ENCODE results near the gene ACADL.

Gene ACADL

DNA sequence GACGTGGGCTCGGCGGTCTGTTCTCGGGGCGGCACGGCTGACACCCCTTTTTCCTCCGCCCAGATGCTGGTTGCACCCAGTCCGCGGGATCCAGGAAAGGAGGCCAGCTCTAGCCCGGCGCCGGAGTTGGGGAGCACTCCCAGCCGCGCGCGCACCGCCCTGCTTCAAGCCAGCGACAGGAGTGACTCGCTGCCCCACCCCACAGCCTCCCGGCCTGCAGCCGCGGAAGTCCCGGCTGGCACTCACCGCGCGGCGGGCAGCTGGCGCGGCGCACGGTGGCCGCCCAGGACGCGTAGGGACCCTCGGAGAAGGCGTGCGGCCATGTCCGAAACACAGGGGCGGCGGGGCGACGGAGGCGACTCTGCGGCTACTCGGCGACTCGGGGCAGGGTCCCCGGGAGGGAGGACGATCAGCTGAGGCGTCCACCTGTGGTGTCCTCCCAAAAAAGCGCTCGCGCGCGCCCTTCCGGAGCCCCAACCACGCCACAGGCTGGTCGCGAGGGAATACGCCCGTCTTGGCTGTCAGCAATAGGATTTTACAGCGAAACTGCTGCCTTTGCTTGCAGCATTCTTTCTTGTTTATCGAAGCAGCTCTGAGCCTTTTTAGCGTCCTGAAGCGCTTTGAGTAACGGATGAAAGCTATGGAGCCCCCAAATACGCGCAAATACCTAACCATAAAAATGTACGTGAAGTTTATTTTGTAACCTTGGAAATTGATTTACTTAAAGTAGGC, at the start of gene ACADL:
ACADL (minus strand) TSS at position 507 of the 732 bp plus-strand sequence; CDS start at position 323, 184 bp downstream.
- DNase-seq (ENCODE audit: low read depth) = no peak

DNA sequence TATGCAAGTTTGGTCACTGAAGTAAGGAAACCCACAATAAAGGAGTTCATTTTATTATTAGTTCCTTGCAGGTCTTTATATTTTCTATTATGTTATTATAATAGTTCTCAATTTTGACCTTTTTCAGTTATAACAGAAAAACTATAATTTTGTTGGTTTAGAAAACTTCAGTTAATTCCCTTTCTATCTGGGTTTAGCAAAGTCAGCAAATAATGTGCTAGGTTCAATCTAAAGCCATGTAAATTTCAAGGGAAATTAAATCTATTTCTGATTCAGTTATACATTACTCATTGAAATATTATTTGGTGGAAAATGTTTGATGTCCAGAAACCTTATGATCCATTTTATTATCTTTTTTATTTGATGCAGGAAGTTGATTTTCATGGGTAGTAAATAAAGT, 46.1 kb upstream of the ACADL start:
- no peak for DNase-seq (ENCODE audit: low read depth)

DNA sequence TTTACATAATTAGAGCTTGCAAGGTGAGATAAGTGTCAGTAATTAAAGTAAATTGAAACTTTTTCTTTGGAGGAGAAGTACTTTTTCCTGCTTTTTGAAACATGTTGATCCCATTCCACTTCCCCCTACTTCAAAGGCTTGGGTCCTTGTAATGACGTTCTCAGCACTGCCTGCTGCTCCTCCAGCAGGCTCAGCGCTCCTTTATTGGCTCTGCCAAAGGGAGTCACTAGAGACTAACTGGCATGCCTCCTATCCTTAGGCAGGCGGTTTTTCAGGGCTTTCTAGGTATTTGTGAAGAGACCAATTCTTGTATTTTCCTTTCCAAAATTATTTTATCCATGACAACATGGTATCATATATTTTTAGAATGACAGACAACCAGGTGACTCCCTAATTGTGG, 43.9 kb upstream of the ACADL start:
- DNase-seq (ENCODE audit: low read depth) = no peak

DNA sequence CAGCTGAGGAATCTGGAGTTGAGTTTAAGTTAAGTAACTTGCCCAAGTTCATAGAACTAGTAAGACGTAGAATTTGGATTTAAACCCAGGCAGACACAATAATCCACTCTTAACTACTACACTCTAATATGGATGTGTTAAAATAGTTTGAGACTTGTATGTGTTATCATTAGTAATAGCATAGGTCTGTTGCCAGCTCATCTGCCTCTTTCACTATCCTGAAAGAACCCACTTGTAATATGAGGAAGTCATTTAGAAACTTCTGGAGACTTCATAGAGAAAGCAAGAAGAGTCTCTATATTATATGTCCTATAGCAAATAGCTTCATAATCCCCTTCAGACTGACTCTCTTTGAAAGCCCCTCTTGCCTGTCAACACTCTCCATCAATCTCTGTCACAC, 43.0 kb upstream of the ACADL start:
- no peak for DNase-seq (ENCODE audit: low read depth)

DNA sequence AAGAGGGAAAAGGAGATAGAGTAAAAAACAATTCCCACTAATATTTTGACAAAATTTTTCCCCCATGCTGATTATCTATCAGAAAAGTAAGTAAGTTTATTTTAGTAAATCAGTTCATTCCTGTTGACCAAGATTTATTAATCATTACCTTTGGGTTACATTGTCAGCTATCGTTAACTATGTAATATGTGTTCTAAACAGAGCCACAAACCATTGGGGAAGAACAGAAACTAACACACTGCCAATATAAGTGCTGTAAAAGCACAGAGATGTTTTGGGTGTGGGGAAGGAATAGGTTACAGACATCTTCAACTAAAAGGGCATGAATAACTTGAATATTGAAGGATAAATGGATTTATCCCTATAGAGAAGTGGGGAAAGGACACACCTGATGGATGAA, 42.5 kb upstream of the ACADL start:
- DNase-seq (ENCODE audit: low read depth) = no peak

DNA sequence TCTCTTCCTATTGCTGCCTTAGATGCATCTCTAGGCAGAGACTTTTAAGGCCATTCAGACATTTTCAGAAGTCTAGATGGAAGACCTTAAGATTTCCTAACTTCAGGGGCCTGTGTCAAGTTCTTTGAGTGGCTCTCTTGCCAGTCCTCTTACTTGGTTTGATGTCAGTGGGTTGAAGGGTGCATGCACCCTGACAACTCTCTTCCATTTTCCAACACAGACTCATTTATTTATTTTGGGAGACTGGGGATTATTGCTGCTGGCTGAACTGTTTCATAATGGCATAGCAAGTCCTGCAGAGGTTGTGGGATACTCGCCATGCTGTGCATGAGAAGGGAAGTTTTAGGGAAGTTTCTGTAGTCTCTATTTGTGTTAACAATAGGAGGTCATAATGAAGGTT, 39.0 kb upstream of the ACADL start:
- DNase-seq (ENCODE audit: low read depth) = no peak

DNA sequence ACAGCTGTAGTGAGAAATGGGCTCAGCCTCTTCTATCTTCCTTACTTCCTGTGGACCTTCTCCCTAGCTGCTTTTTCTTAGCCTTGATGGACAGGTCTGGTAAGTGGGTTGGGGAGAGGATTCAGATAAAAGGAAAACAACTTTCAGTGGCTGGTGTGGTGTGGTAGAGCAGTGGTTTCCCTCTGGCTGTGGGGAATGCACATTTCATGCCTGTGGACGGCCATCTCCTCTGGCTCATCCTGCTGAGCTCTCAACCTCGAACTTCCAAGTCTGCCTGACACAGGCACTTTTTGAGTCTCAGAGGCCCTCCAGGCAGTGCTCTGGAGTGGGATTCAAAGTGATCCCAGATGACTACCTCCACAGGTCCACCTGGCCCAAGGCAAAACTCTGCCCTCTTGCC, 38.6 kb upstream of the ACADL start:
- no peak for DNase-seq (ENCODE audit: low read depth)

DNA sequence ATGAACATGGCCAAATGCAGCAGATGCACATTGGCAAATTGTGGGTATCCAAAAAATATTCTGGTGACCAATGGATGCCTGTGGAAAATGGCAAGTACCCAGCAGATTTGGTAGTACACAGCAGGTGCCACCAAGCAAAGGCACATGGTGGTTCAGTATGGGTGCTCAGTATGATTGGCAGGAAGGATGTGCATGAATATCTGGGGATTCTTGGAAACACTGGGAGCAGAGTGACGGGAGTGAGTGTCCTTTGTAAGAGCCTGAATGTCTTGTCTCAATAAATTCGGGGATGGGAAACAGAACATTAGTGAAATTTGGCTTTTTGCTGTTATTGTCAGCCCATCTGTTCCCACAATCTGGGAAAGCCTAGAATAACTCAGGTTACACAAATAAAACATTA, 36.8 kb upstream of the ACADL start:
- DNase-seq (ENCODE audit: low read depth) = no peak

DNA sequence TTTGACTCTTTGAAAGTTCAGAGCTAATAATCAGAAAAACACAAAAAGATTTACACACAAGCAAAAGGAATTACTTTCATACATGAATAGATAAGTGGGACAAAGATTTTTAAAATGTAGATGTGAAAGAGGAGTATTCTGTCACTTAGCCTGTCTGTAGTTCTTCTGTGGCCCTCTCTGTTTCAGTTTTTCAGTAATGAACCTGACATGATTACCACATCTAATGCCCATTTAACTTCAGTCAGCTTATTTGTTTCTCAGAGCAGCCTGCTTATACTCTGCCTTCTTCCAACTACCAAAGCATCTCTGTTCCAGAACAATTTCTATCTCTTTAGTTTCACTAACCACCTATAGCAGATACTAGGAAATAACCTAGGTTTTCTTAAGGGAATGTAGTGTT, 34.4 kb upstream of the ACADL start:
- no peak for DNase-seq (ENCODE audit: low read depth)

DNA sequence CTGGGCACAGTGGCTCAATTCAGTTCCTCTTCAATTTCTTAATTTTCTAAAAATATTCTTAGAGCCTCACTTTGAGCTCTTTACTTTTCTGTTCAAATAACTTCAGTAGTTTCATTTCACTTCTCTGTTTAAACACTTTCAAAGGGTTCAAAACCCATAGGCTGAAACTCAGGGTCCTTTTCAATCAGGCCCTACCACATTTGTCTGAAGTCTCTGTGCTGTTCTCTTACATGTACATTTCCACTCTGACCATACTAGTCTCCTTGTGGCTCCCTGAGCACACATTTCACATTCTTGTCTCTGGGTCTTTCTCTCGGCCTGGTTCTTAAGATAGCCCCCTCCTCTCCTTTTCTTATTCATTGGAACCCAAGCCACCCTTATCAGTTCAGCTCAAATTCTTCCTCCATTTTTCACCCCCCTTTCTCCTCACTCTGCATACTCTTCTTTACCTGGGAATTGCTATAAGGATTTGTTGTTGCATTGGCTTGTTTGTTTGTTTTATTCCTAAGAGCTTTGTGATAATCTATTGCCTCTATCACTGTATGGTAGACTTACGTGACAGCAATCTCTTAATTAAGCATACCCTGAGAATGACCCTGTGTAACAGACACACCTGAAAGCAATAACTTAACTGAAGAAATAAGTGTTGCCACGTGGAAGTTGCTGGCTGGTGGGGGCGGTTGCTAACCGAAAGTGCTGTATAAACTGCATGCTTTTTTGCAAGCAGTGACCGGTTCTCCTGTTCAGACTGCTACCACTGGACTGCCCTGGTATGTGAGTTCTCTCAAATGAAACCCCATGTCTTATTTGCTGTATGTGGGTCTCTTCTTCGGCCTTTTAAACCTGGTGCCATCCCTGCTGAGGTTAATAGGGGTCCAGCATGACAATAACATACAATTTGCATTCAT, 27.7 kb upstream of the ACADL start:
- no peak for DNase-seq (ENCODE audit: low read depth)

DNA sequence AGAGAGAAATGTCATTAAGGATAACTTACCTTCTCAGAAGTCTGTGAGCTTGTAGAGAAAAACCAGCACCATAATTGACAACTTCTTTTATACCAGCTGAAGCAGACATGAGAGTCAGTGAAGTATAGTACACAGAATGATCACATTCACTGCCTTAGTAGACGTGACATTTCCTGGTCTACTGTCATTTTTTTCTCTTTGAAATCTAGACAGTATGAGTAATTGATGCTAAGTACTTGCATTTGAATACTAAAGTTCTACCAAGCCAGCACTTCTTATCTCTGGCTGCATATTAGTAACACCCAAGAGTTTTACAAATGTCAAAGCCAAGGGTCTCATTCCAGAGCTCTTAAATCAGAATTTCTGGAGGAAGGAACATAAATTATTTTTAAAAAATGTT, 25.4 kb upstream of the ACADL start:
- DNase-seq (ENCODE audit: low read depth) = no peak

DNA sequence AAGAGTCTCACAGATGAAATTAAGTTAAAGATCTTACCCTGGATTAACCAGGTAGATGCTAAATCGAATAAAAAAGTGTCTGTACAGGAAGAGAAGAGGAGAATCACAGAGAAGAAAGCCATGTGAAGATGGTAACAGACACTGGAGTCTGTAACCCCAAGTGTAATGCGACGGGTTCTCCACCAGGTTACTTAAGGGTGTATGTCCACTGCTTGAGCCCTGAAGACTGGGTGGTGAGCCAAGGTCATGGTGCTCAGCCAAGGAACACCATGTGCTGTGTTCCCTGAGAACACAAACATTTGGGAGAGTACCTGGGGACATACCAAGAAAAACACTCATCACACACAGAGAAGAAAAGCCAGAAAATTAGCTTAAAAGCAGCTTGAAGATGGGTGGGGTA, 8.2 kb upstream of the ACADL start:
- DNase-seq (ENCODE audit: low read depth) = no peak

DNA sequence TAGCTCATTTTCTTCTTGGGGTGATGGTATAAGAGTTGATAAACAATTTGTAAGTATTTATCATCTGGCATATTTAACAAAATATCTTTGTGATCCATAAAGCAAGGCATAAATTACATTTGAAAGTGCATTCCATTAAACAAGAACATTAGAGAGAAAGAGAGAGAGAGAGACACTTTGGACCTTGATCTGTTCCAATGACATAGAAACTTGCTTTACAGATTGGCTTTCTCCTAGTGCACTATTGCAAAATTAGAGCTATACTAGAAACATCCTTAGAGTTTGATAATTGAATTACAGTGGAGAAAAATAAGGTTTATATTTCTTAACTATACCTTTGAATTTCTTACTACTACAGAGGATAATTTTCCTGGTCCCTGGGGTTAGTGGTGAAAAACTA, 5.7 kb upstream of the ACADL start:
- no peak for DNase-seq (ENCODE audit: low read depth)

DNA sequence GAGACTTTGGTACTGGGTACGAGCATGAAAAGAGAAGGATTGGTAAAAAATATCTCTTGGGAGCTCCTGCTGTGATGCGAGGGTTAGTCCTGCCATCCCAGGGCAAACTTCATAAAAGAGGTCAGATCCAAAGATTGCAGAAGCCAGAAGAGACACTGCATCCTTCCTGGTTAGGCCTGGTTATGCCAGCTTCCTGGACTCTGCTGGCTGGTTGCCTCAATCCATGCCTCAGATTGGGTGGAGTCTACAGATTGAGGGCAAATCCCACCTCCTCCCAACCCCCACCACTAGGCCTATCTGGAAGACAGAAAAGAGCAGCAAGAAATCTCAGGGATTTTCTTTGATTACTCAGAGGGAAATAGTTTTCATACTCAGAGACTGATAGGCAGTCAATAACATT, 5.3 kb upstream of the ACADL start:
- DNase-seq (ENCODE audit: low read depth) = no peak

DNA sequence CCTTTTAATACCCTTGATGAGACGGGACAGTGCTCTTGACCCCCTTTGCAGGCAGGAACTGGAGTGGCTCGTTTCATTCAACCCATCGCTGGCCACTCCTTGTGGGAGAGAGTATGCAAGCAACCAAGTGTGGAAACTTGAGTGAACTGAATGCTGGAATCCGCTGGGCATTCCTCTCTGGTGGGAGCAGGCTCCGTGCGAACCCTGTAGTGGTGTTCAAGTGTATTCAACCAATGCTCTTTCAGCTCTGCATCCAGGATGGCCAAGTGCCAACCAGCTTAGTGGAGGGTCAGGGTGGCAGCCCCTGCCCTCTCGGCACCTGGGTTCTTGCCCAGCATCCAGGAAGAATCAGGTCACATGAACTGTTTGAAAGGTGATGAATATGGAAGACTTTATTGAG, 3.3 kb upstream of the ACADL start:
- no peak for DNase-seq (ENCODE audit: low read depth)

DNA sequence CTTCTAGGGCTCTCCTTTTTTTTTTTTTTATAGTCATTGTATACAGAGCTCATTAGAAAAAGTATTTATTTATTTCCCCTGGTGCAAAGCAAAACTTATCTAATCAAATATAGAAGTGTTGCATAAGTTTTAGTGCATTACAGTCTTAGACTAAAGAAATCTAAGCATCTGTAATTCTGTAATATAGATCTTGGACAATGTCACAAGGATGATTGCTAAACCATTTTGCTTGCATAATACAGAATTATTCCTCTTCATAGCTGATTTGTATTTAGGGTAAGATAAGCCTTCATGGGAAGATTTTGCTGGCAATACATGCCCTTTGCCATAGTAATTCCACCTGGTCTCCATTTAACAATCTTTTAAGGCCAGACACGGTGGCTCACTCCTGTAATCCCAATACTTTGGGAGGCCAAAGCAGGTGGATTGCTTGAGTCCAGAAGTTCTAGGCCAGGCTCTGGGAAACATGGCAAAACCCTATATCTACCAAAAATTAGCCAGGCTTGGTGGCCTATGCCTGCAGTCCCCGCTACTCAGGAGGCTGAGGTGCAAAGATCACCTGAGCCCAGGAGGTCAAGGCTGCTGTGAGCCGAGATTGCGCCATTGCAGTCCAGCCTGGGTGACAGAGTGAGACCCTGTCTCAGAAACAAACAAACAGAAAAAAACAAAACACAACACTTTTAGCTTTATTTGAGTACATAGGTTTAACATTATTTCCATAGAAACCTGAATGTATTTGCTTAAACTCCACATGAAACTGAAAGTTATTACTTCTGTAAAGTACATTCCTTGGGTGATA, 2.2 kb upstream of the ACADL start:
- DNase-seq (ENCODE audit: low read depth) = no peak

DNA sequence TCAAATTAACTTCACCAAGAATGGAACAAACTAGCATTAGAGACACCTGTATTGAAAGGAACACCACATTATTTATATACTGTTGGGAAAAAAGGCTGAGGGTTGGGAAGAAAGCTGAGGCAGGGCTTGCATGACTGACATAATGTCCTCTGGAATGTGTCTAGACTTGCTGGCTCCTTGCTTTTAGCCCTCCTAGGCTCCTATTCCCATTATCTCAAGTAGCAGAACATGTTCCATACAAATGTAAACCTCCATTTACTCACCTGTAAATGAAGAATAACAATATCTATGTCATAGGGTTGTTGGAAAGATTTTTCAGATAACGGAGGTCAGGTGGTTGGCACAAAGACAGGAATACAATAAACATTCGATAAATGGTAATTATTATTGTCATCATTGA, 976 bp upstream of the ACADL start:
- DNase-seq (ENCODE audit: low read depth) = no peak

DNA sequence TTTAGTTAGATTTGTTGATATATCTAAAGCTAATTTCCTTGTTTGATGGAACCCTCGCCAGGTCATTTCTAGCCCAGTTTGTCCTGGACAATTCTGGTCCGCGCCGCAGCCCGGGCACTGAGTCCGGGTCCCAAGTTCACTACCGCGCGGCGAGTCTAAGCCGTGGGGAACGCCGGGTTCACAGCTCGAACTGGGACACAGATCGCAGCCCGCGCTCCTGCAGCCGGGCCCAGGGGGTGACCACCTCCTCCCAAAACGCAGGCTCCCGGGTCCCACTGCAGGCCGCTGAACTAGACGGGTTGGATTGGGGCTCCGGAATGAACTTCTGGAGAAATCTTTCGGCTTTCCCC, 681 bp downstream of the ACADL start:
- DNase-seq (ENCODE audit: low read depth) = no peak

DNA sequence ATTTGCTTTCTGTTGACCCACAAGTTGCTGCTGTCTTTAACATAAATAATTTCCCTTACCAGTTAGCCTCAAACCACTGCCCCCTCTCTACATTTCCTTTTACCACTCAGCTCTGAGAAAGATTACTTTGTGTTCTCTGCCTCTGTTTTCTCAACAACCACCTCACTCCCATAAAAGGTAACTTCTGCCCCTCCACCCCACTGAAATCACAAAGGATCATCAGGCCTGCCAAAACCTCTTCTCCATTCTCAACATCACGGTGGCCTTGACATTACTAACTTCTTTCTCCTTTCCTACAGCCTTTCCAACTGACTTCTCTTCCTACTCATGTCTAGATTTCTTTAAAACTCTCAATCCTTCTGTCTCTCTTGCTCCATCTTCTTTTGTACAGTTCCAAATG, 10.1 kb downstream of the ACADL start:
- no peak for DNase-seq (ENCODE audit: low read depth)

DNA sequence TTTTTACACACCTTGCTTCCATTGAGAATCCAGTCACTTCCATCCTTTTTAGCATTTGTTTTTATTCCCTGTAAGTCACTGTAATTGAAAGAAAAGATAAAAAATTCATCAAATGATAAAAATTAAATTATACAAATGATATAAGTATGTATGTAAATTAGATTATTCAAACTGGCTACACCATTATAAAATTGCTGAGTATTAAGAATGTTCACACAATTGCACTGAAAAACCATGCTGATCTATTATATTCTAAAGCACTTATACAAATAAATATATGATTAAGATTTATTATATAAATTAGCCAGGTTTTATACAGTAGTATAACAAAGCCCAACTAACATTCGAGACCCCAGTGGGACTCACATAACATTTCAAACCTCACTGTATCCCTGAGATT, 15.1 kb downstream of the ACADL start:
- no peak for DNase-seq (ENCODE audit: low read depth)

DNA sequence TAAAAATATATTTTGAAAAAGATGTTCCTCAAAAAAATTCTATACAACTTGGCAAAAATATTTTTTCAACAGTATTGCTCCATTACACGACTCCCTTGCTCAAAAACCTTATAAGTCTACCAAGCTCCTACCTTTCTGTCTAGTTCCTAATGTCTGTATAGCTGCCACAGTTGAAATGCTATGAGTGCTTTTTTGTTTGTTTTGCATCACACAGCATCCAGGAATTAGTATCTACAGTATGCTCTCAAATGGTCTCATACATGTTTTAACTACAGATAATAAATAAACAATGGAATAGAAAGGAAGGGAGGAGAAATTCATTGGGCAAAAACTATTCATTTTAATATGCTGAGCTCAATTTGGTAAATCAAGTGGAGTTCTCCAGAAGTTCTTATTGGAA, 17.3 kb downstream of the ACADL start:
- no peak for DNase-seq (ENCODE audit: low read depth)

DNA sequence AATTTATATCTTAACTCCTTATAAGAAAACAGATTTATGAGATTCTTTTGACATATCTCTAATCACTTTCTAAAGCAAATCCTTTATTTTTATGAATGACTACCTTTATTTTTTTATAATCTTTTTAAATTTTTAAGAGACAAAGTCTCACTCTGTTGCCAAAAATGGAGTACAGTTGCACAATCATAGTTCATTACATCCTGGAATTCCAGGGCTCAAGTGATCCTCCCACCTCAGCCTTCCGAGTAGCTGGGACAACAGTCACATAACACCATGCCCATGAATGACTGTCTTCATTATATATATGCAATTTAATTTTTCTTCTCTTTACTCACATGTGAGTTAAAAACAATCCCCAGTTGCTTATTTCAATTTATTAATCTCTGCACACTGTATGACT, 21.7 kb downstream of the ACADL start:
- DNase-seq (ENCODE audit: low read depth) = no peak

DNA sequence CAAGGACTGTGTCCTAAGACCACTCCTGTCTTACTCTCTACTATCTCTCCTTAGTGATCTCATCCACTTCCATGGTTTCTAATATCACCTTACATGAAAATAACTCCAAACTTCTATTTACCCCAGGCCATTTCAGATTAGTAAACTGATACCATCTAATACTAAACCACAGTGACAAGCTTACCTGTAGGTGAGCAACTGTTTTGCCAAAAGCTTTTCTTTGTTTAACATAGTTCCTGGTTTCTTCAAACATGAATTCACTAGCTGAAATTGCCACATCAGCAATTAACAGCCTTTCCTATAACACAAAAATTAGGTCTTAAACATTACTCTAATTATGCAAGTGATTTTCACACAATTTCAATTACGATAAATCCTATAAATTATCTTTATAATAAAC, 22.1 kb downstream of the ACADL start:
- DNase-seq (ENCODE audit: low read depth) = no peak
